Breast epithelium (tissue), 4 donors: ENCODE data around the gene ZNF688. TPM values are rescaled to one million over a fixed set of nuclear protein-coding genes. Genes with fewer than 3 reads are reported as not detected.

Source experiments
- DNase-seq, 2 donors: peaks; one replicate each; pipeline ENCODE4 v3.0.0-alpha.2; 2019; ENCODE audit warnings: low spot score in 2 of 2
- H3K27ac ChIP-seq, 2 donors: fragments of 200-600 bp; sonication (generic) in 1 of 2; one replicate each; pipeline ENCODE4 v1.5.1; 2016 to 2019; ENCODE audit warnings: mild to moderate bottlenecking in 1 of 2
- H3K27me3 ChIP-seq, 2 donors: fragments of 200-600 bp; sonication (generic) in 1 of 2; one replicate each; pipeline versions ENCODE4 v1.5.1 to v1.6.0; 2017 to 2019; ENCODE audit warnings: control low read depth in 1 of 2, mild to moderate bottlenecking in 1 of 2
- H3K36me3 ChIP-seq: fragments of 200-600 bp; one replicate; pipeline ENCODE4 v1.5.1; 2019
- H3K4me1 ChIP-seq, 2 donors: fragments of 200-600 bp; sonication (generic); one replicate each; pipeline ENCODE4 v1.5.1; 2016 to 2019; ENCODE audit warnings: control low read depth in 1 of 2
- H3K4me3 ChIP-seq, 3 donors: fragments of 200-600 bp; sonication (generic); 1 replicate in 2 of 3; 2 replicates in 1 of 3; pipeline ENCODE4 v1.5.1; 2016 to 2019; ENCODE audit warnings: mild to moderate bottlenecking in 3 of 3, moderate library complexity in 2 of 3
- H3K9me3 ChIP-seq, 2 donors: fragments of 200-600 bp; sonication (generic) in 1 of 2; one replicate each; pipeline ENCODE4 v1.5.1; 2016 to 2019; ENCODE audit warnings: control low read depth in 1 of 2
- CTCF ChIP-seq, 3 donors: fragments of 450-650 bp; IDR thresholded peaks; one replicate each; pipeline ENCODE4 v1.5.1; 2016 to 2017; ENCODE audit warnings: antibody characterized with exemption in 3 of 3, mild to moderate bottlenecking in 3 of 3, moderate library complexity in 3 of 3
- POLR2A ChIP-seq: fragments of 450-650 bp; IDR thresholded peaks from one replicate; pipeline ENCODE4 v1.6.1; 2016; ENCODE audit warnings: antibody characterized with exemption, mild to moderate bottlenecking, moderate library complexity
- POLR2AphosphoS5 ChIP-seq, 3 donors: sonication (generic); formaldehyde crosslinking; IDR thresholded peaks; one replicate each; pipeline ENCODE4 v1.6.1; 2017; ENCODE audit warnings: antibody characterized with exemption in 3 of 3
- intact Hi-C: fragments of 100-400 bp; cut with DNase I; formaldehyde crosslinking; loops from one replicate; pipeline ENCODE4 v1.15.1; 2023; ENCODE audit warnings: low total_unique reads
- total RNA-seq, 3 donors: library from RNA; depleted of rRNA; stranded (reverse); fragments of >200 nt; gene quantifications; one replicate each; pipeline ENCODE4 v1.1.0, GENCODE V29; 2016

Gene ZNF688
- total RNA-seq, 3 donors from 2014 or later = 17.4 to 18.4 (median 18.4) TPM

DNA sequence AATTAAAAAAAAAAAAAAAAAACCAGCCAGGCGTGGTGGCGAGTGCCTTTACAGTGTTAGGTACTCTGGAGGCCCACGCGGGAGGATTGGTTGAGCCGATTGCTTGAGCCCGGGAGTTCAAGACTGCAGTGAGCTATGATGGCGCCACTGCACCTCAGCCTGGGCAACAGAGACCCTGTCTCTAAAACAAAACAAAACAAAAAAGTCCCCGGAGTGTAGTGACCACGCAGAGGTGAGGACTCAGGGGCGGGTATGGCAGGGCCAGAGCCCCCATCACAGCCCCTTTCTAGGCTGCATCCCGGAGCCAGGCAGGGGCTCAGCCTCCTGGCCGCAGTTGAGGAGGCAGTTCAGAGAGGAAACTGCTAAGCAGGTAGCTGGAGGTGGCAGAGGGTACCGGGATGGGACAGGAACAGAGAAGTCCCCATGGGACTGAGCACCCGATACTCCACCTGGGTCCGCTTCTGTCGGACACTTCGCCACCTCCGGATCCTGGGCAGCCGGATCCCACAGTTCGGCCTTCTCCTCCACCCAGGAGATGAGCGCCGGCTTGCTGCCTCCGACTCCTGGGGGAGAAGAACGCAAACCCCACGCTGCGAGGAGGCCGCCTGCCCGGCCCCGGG, 37.7 kb downstream of the ZNF688 start:
- TF ChIP-seq POLR2A (no peak), POLR2AphosphoS5 (IDR thresholded peaks at IDR 0.05) (no peak), CTCF (IDR thresholded peaks at IDR 0.05) (no peak)

GRCh38 chr16:30533146-30533522, 38.4 kb downstream of the ZNF688 start:
- intact Hi-C loops = no loop called here
- no peaks in the 10 kb centered on the region for H3K9me3 ChIP-seq
- TF ChIP-seq POLR2A (no peak), POLR2AphosphoS5 (IDR thresholded peaks at IDR 0.05) (no peak), CTCF (IDR thresholded peaks at IDR 0.05) (no peak)
- peaks cover 1 to 17% of the 10 kb centered on the region in 2 donors for H3K4me1 ChIP-seq
- H3K4me3 ChIP-seq = peak overlapping the region in 2 of 3 donors; percentile 76 to 87
- peaks cover 5% of the 10 kb centered on the region for H3K36me3 ChIP-seq
- H3K27me3 ChIP-seq = no peaks in the 10 kb centered on the region
- H3K27ac ChIP-seq = peak overlapping the region; percentile 99
- DNase-seq = no peak

More for the DNA sequence above, 37.7 kb downstream of the ZNF688 start:
- H3K4me1 ChIP-seq = peaks cover 0 to 17% of the 10 kb centered on the region in 2 donors
- H3K27ac ChIP-seq = peak overlapping the region; percentile 99
- intact Hi-C loops = no loop called here
- DNase-seq = no peak
- no peaks in the 10 kb centered on the region for H3K9me3 ChIP-seq
- peak overlapping the region; percentile 63 to 87 (median 76) for H3K4me3 ChIP-seq
- H3K27me3 ChIP-seq = no peaks in the 10 kb centered on the region
- H3K36me3 ChIP-seq = peaks cover 5% of the 10 kb centered on the region

DNA sequence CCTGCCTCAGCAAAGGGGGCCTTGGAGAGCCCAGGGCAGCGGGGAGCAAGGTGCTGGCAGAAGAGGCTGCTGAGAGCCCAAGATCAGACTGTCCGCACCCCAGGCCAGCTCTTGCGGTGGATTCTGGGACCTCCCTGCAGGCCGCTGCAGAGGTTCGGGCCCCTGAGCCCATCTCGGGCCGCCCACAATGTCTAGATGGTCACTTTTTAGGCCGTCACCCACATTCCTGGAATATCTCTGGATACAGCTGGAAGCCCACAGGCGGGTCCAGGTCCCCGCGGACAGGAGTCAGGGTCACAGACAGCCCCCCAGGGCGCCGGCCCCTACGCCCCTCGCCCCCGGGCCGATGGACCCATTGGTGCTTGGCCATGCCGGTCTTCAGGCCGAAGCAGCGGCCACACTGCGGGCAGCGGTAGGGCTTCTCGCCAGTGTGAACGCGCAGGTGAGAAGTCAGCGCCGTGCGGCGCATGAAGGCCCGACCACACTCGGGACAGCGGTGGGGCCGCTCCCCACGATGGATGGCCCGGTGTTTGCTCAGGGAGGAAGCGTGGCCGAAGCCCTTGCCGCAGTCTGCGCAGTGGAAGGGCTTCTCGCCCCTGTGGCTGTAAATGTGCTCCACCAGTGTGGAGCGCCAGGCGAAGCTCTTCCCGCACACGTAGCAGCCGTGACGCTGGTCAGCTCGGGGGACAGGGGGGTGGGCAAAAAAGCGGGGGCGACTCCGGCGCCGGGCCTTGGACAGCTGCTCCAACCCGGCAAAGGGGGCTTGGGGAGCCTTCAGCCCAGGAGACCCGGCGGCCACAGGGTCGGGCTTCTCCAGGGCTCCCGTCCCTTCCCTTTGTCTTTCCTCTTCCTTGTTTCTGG, 39.0 kb downstream of the ZNF688 start:
- H3K9me3 ChIP-seq = no peaks in the 10 kb centered on the region
- no peak for DNase-seq
- no peak overlapping the region for H3K4me3 ChIP-seq
- H3K27me3 ChIP-seq = no peaks in the 10 kb centered on the region
- intact Hi-C loops = no loop called here
- TF ChIP-seq POLR2AphosphoS5 (IDR thresholded peaks at IDR 0.05) (no peak), CTCF (IDR thresholded peaks at IDR 0.05) (no peak), POLR2A (no peak)
- H3K4me1 ChIP-seq = peaks cover 7 to 17% of the 10 kb centered on the region in 2 donors
- H3K27ac ChIP-seq = peak overlapping the region in 1 of 2 donors; percentile 99
- H3K36me3 ChIP-seq = peaks cover 5% of the 10 kb centered on the region

GRCh38 chr16:30530163-30531037, 41.1 kb downstream of the ZNF688 start:
- peak overlapping the region; percentile 54 to 59 for H3K27ac ChIP-seq
- intact Hi-C loops = no loop called here
- H3K4me1 ChIP-seq = peaks cover 10% of the 10 kb centered on the region in 2 donors
- H3K9me3 ChIP-seq = no peaks in the 10 kb centered on the region
- peaks cover 5% of the 10 kb centered on the region for H3K36me3 ChIP-seq
- H3K4me3 ChIP-seq = no peak overlapping the region
- TF ChIP-seq POLR2AphosphoS5 (IDR thresholded peaks at IDR 0.05) = no peak
- no peak for TF ChIP-seq POLR2A
- TF ChIP-seq CTCF (IDR thresholded peaks at IDR 0.05) = no peak
- no peaks in the 10 kb centered on the region for H3K27me3 ChIP-seq
- no peak for DNase-seq
